GM12878 (cell line): ENCODE data around the gene GJD3.

Experiments
- ASH2L ChIP-seq: fragments of 300-600, 200-600 bp; sonication (generic); IDR thresholded peaks from 2 replicates; pipeline ENCODE4 v1.6.1; 2017; ENCODE audit warnings: low read depth, mild to moderate bottlenecking, borderline replicate concordance
- BHLHE40 ChIP-seq, 2 experiments: fragments of 450-650 bp in 1 of 2; IDR thresholded peaks; 2 replicates each; pipeline ENCODE4 v1.6.1; 2011 to 2017; ENCODE audit warnings: low read depth in 2 of 2, borderline replicate concordance in 1 of 2, improper control_type of control experiment in 1 of 2, low read length in 1 of 2, mild to moderate bottlenecking in 1 of 2
- CEBPB ChIP-seq, 2 experiments: fragments of 150-350 bp in 1 of 2; IDR thresholded peaks; 2 replicates each; pipeline ENCODE4 v1.6.1; 2012 to 2014; ENCODE audit warnings: low read depth in 2 of 2, low read length in 2 of 2, borderline replicate concordance in 1 of 2, inconsistent platforms in 1 of 2
- CREB1 ChIP-seq: IDR thresholded peaks from 2 replicates; pipeline ENCODE4 v1.6.1; 2012; ENCODE audit warnings: low read depth, mild to moderate bottlenecking, inconsistent platforms
- CTCF ChIP-seq, 3 experiments: IDR thresholded peaks in 2 of 3; conservative IDR thresholded peaks in 1 of 3; 2 replicates each; pipeline ENCODE4 v1.5.1; 2011; ENCODE audit warnings: low read depth in 3 of 3, low read length in 3 of 3, mild to moderate bottlenecking in 3 of 3, control low read depth in 2 of 3, moderate library complexity in 2 of 3, inconsistent platforms in 1 of 3, mixed read lengths in 1 of 3; ENCODE audit not compliant: control insufficient read depth in 2 of 3, insufficient read depth in 1 of 3; ENCODE audit errors: extremely low read depth in 1 of 3
- GABPA ChIP-seq: IDR thresholded peaks from 2 replicates; pipeline ENCODE4 v1.6.1; 2014; ENCODE audit warnings: antibody characterized with exemption, low read depth, mild to moderate bottlenecking, inconsistent platforms
- HDGF ChIP-seq: fragments of 450-650 bp; IDR thresholded peaks from 2 replicates; pipeline ENCODE4 v1.6.1; 2016; ENCODE audit warnings: antibody characterized with exemption
- JUNB ChIP-seq: IDR thresholded peaks from 2 replicates; pipeline ENCODE4 v1.6.1; 2016; ENCODE audit warnings: antibody characterized with exemption, mild to moderate bottlenecking
- PBX3 ChIP-seq: IDR thresholded peaks from 2 replicates; pipeline ENCODE4 v1.6.1; 2011; ENCODE audit warnings: mild to moderate bottlenecking, low read depth, low read length, moderate library complexity; ENCODE audit not compliant: insufficient replicate concordance
- RB1 ChIP-seq: fragments of 450-650 bp; formaldehyde crosslinking; IDR thresholded peaks from 2 replicates; pipeline ENCODE4 v1.6.1; 2017; ENCODE audit warnings: mild to moderate bottlenecking, borderline replicate concordance
- SIX5 ChIP-seq: IDR thresholded peaks from 2 replicates; pipeline ENCODE4 v1.6.1; 2011; ENCODE audit warnings: mild to moderate bottlenecking, low read depth, low read length, moderate library complexity; ENCODE audit not compliant: severe bottlenecking
- SPI1 ChIP-seq: IDR thresholded peaks from 2 replicates; pipeline ENCODE4 v1.6.1; 2011; ENCODE audit warnings: low read depth, mild to moderate bottlenecking, low read length, moderate library complexity, borderline replicate concordance; ENCODE audit not compliant: insufficient read depth
- YY1 ChIP-seq: IDR thresholded peaks from 2 replicates; pipeline ENCODE4 v1.6.1; 2011; ENCODE audit warnings: low read depth, mild to moderate bottlenecking, low read length
- ZBTB33 ChIP-seq: fragments of 450-650 bp; IDR thresholded peaks from 2 replicates; pipeline ENCODE4 v1.6.1; 2017; ENCODE audit warnings: mild to moderate bottlenecking

- TF ChIP-seq YY1 (no peak), ZBTB33 (no peak), HDGF (no peak), SIX5 (no peak), RB1 (no peak), ASH2L (no peak), BHLHE40 (IDR thresholded peaks at IDR 0.05; ENCODE audit: borderline replicate concordance in 1 of 2, low read depth in 2 of 2, low read length in 1 of 2) (no peak), CTCF (IDR thresholded peaks at IDR 0.05 in 2 of 3, conservative IDR thresholded peaks at IDR 0.05 in 1 of 3; ENCODE audit: control insufficient read depth in 2 of 3, extremely low read depth in 1 of 3, insufficient read depth in 1 of 3, low read depth in 3 of 3, low read length in 3 of 3) (no peak), GABPA (no peak), CEBPB (IDR thresholded peaks at IDR 0.05; ENCODE audit: borderline replicate concordance in 1 of 2, low read depth in 2 of 2, low read length in 2 of 2) (no peak), JUNB (no peak), CREB1 (no peak), SPI1 (no peak), PBX3 (no peak)
These were observed 12.9 kb downstream of the GJD3 start for GRCh38 chr17:40351359-40352236.
